Transverse colon (tissue), 3 donors: ENCODE measurements around the gene TOLLIP.

ENCODE experiments used
- EP300 ChIP-seq: sonication (generic); formaldehyde crosslinking; IDR thresholded peaks from one replicate; pipeline ENCODE4 v1.6.1; 2017; ENCODE audit warnings: antibody characterized with exemption, low read depth
- POLR2A ChIP-seq: fragments of 450-650 bp; IDR thresholded peaks from one replicate; pipeline ENCODE4 v1.6.1; 2016; ENCODE audit warnings: antibody characterized with exemption, mild to moderate bottlenecking, moderate library complexity
- TF ChIP-seq, protein P1 (sequence below), 5 experiments: fragments of 200-600 bp in 3 of 5; fragments of 450-650 bp in 2 of 5; sonication (generic) in 3 of 5; IDR thresholded peaks; 1 replicate in 2 of 5; 2 replicates in 3 of 5; pipeline ENCODE4 v1.5.1; 2016 to 2017; ENCODE audit warnings: antibody characterized with exemption in 5 of 5, inconsistent platforms in 3 of 5, mild to moderate bottlenecking in 2 of 5, moderate library complexity in 1 of 5

DNA sequence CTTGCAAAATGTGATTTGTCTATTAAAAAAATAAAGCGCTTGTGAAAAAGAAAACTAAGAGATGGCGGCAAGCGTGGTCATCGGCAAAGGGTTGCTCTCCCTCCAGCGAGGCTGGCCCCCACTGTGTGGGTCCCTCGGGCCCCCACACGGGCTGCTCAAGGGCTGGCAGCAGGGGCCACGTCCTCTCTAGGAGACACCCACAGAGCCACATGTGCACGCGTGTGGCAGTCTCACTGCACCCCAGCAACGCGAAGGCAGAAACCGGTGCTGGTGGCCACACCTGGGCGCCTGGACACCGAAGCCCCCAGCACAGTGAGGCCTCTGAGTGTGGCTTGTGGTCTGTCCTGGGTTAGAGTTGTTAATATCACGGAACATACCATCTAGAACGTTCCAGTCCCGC lies 34.4 kb downstream of the TOLLIP start:
- TF ChIP-seq, protein P1, sequence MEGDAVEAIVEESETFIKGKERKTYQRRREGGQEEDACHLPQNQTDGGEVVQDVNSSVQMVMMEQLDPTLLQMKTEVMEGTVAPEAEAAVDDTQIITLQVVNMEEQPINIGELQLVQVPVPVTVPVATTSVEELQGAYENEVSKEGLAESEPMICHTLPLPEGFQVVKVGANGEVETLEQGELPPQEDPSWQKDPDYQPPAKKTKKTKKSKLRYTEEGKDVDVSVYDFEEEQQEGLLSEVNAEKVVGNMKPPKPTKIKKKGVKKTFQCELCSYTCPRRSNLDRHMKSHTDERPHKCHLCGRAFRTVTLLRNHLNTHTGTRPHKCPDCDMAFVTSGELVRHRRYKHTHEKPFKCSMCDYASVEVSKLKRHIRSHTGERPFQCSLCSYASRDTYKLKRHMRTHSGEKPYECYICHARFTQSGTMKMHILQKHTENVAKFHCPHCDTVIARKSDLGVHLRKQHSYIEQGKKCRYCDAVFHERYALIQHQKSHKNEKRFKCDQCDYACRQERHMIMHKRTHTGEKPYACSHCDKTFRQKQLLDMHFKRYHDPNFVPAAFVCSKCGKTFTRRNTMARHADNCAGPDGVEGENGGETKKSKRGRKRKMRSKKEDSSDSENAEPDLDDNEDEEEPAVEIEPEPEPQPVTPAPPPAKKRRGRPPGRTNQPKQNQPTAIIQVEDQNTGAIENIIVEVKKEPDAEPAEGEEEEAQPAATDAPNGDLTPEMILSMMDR (IDR thresholded peaks at IDR 0.05), result no peak
- TF ChIP-seq POLR2A (no peak), EP300 (no peak)
